BJ (cell line): ENCODE data around the gene RPN1. TPM values are rescaled to one million over a fixed set of nuclear protein-coding genes. Genes with fewer than 3 reads are reported as not detected.

Experiments used
- CTCF ChIA-PET: fragments of 350-600 bp; formaldehyde crosslinking; extraction: SDS; loops from one replicate; lab custom pipeline; 2021; ENCODE audit warnings: antibody characterized with exemption, inconsistent platforms; lab: Yijun Ruan, JAX
- POLR2A ChIA-PET: fragments of 300-600 bp; sonication (Branson Sonifier 250); formaldehyde crosslinking; extraction: SDS; loops from one replicate; lab custom pipeline; 2021; ENCODE audit warnings: antibody characterized with exemption; lab: Charles Lee
- DNase-seq: peaks from one replicate; pipeline ENCODE4 v3.0.0-alpha.2; 2011; ENCODE audit warnings: low read depth
- H3K27me3 ChIP-seq: 2 replicates; pipeline ENCODE4 v1.6.0; 2011; ENCODE audit warnings: low read length; ENCODE audit not compliant: control insufficient read depth, insufficient read depth
- H3K36me3 ChIP-seq: 2 replicates; pipeline ENCODE4 v1.5.1; 2011; ENCODE audit warnings: low read length; ENCODE audit not compliant: control insufficient read depth, insufficient read depth
- H3K4me3 ChIP-seq: 2 replicates; pipeline ENCODE4 v1.5.1; 2011; ENCODE audit warnings: low read depth, mild to moderate bottlenecking, control low read depth, low read length
- CTCF ChIP-seq: IDR thresholded peaks from 2 replicates; pipeline ENCODE4 v1.5.1; 2011; ENCODE audit warnings: low read depth, mild to moderate bottlenecking, control low read depth, inconsistent platforms, low read length, moderate library complexity; ENCODE audit not compliant: insufficient read depth
- polyA plus RNA-seq: library from polyadenylated mRNA; depleted of rRNA; stranded (reverse); fragments of >200 nt; gene quantifications from 2 replicates; pipeline ENCODE4 v1.2.3, GENCODE V29; 2011; rRNA removed

Gene RPN1
- polyA plus RNA-seq, 1 experiment, result 370 TPM

- Histone ChIP-seq H3K27me3 (peaks cover 8% of the 10 kb centered on the region), H3K4me3 (no peak overlapping the region), H3K36me3 (no peaks in the 10 kb centered on the region)
- DNase-seq, result no peak
- no peak for TF ChIP-seq CTCF
- ChIA-PET CTCF (interaction anchor here (0.8 to 5.2 kb wide), 4 partner anchors 13 to 477 kb away, joined by 3 to 18 read pairs (median 3); no protein-coding TSS in a partner anchor), POLR2A (no interaction called here)
Measured at GRCh38 chr3:128572013-128572412, 78.6 kb downstream of the RPN1 start.

Other genes starting within 250 kb of the RPN1 start
- not detected in 2 replicates for gene DNAJB8, start 183.9 kb downstream of the RPN1 start, polyA plus RNA-seq
- gene GATA2, start 157.6 kb downstream of the RPN1 start, polyA plus RNA-seq, result 8.3 and 13.4 TPM in 2 replicates
- gene RAB7A, start 75.4 kb upstream of the RPN1 start, polyA plus RNA-seq, result 202 and 228 TPM in 2 replicates
- gene ACAD9, start 228.8 kb upstream of the RPN1 start, polyA plus RNA-seq, result 29.4 and 48.5 TPM in 2 replicates